Mesothelial cell of epicardium (in vitro differentiated cells): Measurements from ENCODE around the gene CDH4. TPM values are rescaled to one million over a fixed set of nuclear protein-coding genes. Genes with fewer than 3 reads are reported as not detected.

ENCODE experiments used
- DNase-seq, 2 experiments: peaks; one replicate each; pipeline ENCODE4 v3.0.0; 2021; ENCODE audit warnings: low spot score in 2 of 2; ENCODE audit not compliant: unreplicated experiment in 2 of 2
- H3K27ac Mint-ChIP-seq: 2 replicates; pipeline ENCODE4 v1.8.0; 2021; ENCODE audit warnings: mixed read lengths
- H3K27me3 Mint-ChIP-seq: 2 replicates; pipeline ENCODE4 v1.8.0; 2021; ENCODE audit warnings: low read depth, mixed read lengths
- H3K36me3 Mint-ChIP-seq: 2 replicates; pipeline ENCODE4 v1.8.0; 2021; ENCODE audit warnings: mixed read lengths
- H3K4me1 Mint-ChIP-seq: 2 replicates; pipeline ENCODE4 v1.8.0; 2021; ENCODE audit warnings: mixed read lengths
- H3K4me3 Mint-ChIP-seq: 2 replicates; pipeline ENCODE4 v1.8.0; 2021; ENCODE audit warnings: mild to moderate bottlenecking, moderate library complexity, mixed read lengths
- H3K9me3 Mint-ChIP-seq: 2 replicates; pipeline ENCODE4 v1.8.0; 2021; ENCODE audit warnings: mixed read lengths
- total RNA-seq: library from RNA; stranded (reverse); gene quantifications from 3 replicates; pipeline ENCODE4 v1.2.1, GENCODE V29; 2021
- TF ChIP-seq, protein P1 (sequence below): fragments of 200-600 bp; sonication (generic); IDR thresholded peaks from one replicate; pipeline ENCODE4 v1.5.0; 2021; ENCODE audit warnings: antibody characterized with exemption; ENCODE audit not compliant: unreplicated experiment

The CDH4 gene
- total RNA-seq, 1 donor from 2014 or later = 1.1 TPM

DNA sequence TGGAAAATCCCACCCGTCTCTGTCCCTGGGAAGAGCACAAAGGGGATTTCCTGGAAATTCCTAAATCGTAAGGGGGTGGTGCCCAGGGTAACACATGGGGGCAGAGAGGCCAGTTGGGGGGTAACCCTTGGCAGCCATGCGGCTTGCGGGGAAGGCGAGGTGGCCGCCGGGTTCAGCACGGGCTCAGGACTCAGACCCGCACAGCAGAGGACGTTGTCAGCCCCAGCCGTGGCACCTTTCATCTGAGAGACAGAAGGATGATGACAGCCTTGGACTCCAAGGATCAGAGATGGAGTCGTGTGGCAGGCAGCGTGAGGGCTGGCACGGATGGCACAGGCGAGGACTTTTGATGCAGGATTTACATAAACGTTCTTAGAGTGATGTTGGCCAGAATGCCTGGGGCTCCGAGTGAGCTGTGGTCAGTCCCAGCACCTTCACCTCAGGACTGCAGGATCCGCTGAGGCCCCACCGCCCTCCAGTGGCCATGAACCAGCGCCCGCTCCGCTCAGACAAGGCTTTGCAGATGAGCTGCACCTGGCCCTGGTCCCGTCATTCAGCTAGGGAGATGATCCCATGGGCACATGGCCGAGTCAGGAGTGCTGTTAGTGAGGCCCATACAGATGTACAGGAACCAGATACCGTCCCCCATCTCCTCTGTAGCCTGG, 623.3 kb downstream of the CDH4 start:
- no peak overlapping the region for H3K4me3 Mint-ChIP-seq
- TF ChIP-seq, protein P1, sequence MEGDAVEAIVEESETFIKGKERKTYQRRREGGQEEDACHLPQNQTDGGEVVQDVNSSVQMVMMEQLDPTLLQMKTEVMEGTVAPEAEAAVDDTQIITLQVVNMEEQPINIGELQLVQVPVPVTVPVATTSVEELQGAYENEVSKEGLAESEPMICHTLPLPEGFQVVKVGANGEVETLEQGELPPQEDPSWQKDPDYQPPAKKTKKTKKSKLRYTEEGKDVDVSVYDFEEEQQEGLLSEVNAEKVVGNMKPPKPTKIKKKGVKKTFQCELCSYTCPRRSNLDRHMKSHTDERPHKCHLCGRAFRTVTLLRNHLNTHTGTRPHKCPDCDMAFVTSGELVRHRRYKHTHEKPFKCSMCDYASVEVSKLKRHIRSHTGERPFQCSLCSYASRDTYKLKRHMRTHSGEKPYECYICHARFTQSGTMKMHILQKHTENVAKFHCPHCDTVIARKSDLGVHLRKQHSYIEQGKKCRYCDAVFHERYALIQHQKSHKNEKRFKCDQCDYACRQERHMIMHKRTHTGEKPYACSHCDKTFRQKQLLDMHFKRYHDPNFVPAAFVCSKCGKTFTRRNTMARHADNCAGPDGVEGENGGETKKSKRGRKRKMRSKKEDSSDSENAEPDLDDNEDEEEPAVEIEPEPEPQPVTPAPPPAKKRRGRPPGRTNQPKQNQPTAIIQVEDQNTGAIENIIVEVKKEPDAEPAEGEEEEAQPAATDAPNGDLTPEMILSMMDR = no peak
- H3K27me3 Mint-ChIP-seq = peaks cover 14% of the 10 kb centered on the region
- no peaks in the 10 kb centered on the region for H3K36me3 Mint-ChIP-seq
- no peak for DNase-seq
- H3K9me3 Mint-ChIP-seq = peaks cover 5% of the 10 kb centered on the region
- no peak overlapping the region for H3K27ac Mint-ChIP-seq
- no peaks in the 10 kb centered on the region for H3K4me1 Mint-ChIP-seq

DNA sequence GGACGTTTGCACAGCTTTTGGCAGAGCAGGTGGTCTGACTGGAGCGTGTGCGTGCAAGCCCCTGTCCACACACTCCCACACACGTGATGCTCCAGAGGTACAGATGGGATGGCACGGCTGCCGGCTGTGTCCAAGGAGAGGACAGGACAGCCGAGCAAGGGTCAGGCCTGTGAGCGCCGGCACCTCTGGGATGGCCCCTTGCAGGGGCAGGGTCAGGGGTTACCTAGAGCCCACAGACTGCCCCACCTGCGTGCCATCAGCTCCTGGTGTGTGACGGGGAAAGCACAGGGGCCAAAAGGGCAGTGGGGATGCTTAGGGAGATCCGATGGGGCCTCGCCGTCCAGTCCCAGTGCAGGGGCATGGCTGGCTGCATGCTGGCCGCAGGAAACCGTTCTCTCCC, 623.9 kb downstream of the CDH4 start:
- H3K27ac Mint-ChIP-seq = no peak overlapping the region
- no peaks in the 10 kb centered on the region for H3K36me3 Mint-ChIP-seq
- no peak for DNase-seq
- H3K27me3 Mint-ChIP-seq = peaks cover 15% of the 10 kb centered on the region
- H3K9me3 Mint-ChIP-seq = peaks cover 4% of the 10 kb centered on the region
- TF ChIP-seq, protein P1 = no peak
- H3K4me3 Mint-ChIP-seq = no peak overlapping the region
- H3K4me1 Mint-ChIP-seq = no peaks in the 10 kb centered on the region

DNA sequence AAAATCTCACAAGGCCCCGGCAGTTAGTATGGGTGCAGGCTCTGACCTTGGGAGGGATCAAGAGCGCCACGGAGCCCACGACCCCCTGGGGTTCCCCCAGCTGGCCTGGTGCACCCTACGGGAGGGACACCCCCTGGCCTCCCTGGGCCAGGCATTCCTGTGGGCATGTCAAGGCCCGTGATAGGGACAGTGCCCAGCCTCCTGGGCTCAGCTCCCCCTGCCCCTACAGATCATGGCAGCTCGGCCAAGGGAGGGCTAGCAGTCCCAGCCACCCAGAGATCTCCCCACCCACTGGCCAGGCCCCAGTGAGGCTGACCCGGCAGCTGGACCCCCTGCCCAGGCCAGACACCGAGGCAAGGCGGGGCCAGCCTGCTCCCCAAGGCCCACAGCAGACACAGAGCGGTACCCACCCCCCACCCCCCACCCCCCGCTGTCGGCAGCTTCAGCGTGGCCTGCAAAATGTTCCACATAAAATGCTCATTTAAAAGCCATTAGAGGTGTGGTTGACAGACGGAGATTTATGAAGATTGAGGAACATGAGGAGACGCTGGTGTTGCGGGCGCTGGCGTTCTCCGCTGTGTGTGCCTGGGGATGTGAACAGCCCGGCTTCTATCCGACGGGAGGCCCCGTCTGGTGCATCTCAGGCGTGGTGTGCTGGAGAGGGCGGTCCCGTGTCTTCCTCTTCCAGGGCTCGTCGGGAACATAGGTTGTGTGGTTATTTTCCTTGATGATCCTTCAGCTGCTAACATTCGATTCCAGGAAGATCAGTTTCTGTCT, 625.1 kb downstream of the CDH4 start:
- Mint-ChIP-seq H3K36me3 (no peaks in the 10 kb centered on the region), H3K9me3 (no peaks in the 10 kb centered on the region), H3K4me3 (no peak overlapping the region), H3K27ac (no peak overlapping the region), H3K27me3 (peaks cover 22% of the 10 kb centered on the region), H3K4me1 (no peaks in the 10 kb centered on the region)
- TF ChIP-seq, protein P1 = no peak
- no peak for DNase-seq

DNA sequence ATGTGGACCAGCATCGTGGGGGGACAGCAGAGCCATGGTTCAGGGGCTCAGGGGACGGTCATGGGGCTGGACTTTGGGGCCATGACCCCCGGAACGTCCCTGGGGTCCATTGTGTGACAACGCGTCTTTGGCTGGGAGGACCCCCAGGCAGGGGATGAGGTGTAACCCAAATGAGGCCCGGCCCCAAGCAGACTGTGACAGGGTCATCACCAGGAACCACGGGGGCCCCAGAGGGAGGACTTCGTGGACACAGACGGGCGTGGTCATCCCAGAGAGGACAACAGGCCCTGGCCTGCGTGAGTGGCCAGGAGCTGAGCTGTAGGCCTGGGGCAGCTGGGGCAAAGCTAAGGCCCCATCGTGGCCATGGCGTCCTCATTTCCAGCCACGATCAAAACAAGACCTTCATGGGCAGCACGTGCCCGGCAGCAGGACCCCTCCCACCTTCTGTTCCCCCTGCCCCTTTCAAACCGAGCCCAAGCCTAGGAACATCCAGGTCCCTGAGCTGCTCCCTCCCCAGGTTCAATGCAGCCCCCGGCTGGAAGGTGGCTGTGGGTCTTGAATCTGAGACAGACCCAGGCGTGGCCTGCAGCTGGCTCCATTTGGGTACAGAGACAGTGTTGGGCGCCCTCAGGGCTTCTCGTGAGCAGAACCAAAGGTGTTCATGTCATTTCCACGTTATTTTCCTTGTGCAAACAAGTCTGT, 625.9 kb downstream of the CDH4 start:
- Mint-ChIP-seq H3K4me1 (no peaks in the 10 kb centered on the region), H3K36me3 (no peaks in the 10 kb centered on the region), H3K27me3 (peaks cover 24% of the 10 kb centered on the region), H3K4me3 (no peak overlapping the region), H3K27ac (no peak overlapping the region), H3K9me3 (no peaks in the 10 kb centered on the region)
- TF ChIP-seq, protein P1 = no peak
- no peak for DNase-seq

DNA sequence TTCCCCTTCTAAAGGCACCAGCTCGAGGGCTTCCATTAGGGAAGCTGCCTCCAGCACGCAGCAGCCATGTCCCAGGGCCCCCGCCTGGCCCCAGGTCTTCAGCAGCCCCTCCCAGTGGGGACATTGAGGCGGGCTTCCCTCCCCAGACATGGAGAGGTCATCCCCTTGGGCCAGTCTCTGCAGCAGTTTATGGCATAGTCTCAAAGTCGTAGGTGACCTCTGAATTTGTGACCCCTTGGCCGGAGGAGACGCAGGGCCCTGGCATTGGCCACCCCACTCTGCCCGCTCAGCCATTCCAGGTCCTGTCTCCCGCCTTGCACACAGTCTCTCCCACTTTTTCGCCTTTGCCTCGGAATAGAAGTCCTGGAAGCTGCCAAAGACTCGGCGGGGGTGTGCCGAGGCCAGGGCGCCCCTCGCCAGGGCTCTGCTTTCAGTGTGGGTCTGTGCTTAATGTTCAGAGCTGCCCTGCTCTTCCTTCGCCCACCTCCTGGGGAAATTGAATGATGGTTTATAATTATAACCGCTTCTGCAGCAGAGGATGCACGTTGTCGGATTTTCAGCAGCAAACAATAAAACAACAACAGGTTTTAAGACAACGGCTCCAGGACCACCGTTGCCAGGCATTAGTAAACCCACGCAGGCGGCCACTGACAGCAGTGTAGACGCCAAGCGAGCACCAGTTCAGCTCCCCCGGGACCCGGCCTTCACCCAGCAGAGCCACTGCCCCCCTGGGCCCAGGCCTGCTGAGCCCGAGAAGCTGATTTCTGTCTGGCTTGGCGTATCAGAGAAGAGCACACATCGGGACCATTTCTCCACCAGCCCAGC, 626.6 kb downstream of the CDH4 start:
- TF ChIP-seq, protein P1 = no peak
- no peaks in the 10 kb centered on the region for H3K9me3 Mint-ChIP-seq
- H3K36me3 Mint-ChIP-seq = no peaks in the 10 kb centered on the region
- no peak overlapping the region for H3K4me3 Mint-ChIP-seq
- H3K27ac Mint-ChIP-seq = no peak overlapping the region
- DNase-seq = no peak
- H3K27me3 Mint-ChIP-seq = peaks cover 30% of the 10 kb centered on the region
- no peaks in the 10 kb centered on the region for H3K4me1 Mint-ChIP-seq
